ENCODE measurements around the gene LEMD1.

The LEMD1 gene

DNA sequence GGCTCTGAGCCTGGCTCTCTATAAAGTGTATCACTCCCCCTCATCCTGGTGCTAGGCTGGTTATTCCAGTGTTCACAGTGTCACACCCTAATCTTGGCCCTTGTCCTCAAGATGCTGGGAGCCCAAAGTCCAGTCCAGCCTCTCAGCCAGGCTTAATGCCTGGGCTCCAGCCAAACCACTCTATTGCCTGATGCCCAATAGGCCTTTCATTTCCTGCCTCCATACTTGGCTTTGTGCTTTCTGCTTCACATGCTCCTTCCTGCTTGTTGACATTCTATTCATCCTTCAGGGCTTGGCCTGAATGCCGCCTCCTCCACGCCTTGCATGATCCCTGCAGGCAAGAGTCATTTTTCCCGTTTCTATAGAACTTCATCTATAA, 66.8 kb downstream of the LEMD1 start:
- no peak for DNase-seq (ENCODE audit: low read depth in 2 of 2)

DNA sequence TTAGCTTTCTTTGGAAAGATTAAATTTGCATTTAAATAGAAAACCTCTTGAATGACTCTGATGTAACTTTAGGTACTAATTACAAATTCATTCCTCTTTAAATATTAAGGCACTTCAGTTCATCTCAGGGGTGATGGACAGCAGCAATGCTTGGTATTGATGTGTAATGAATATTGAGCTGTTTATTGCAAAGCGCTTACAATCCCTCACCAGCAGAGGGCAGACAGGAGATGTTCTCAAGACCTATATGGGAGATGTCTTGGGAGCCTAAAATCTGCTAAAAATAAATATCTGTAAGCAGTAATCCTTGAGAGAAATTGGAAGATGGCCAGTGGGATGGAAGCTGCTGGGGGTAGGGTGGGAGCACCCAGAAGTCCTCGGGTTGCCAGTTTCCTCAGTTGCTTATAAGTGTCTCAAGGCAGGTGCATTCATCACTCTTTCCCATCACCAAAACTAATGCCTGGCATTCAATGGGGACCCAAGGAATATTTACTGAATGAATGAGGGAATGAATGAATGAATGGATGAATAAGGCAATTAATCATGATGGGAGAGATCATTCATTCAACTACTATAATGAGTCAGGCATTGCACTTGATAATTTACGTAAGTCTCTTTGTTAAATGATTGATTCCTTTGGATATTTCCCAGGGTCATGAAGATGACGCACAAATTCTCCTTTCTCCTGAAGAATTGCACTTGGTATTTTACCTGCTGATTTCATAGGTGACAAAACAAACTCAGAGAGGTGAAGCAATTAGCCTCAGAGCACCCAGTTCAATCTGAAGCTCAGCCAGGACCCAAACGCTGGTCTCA, 67.4 kb downstream of the LEMD1 start:
- DNase-seq (ENCODE audit: low read depth in 2 of 2) = peak; percentile 25 to 27

DNA sequence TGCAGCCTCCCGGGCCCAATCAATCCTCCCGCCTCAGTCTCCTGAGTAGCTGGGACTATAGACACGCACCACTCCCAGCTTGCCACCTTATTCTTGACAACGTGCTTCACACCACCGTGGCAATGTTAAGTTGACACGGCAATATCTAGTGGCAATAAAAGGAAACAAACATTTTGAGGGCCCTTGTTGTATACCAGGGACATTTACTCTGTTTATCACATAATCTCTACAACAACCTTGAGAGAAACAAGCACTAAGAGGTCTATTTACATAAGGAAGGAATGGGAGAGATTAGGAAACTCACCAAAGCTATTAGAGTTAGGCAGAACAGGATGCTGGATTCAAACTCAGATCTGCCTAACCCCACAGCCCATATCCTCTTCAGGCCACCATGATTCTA, 68.2 kb downstream of the LEMD1 start:
- no peak for DNase-seq (ENCODE audit: low read depth in 2 of 2)

DNA sequence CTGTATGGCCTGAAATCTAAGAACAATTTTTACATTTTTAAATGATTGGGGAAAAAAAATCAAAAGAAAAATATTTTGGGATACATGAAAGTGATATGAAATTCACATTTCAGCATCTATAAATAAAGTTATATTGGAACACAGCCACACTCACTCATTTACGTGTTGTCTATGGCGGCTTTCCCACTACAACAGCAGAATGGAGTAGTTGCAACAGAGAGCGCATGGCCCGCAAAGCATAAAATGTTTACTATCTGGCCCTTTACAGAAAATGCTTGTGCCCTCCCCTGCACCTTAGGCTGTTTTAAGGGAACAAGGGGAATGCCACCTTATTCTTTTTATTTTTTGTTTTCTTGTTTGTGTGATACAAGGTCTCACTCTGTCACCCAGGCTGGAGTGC, 68.7 kb downstream of the LEMD1 start:
- DNase-seq (ENCODE audit: low read depth in 2 of 2) = no peak

DNA sequence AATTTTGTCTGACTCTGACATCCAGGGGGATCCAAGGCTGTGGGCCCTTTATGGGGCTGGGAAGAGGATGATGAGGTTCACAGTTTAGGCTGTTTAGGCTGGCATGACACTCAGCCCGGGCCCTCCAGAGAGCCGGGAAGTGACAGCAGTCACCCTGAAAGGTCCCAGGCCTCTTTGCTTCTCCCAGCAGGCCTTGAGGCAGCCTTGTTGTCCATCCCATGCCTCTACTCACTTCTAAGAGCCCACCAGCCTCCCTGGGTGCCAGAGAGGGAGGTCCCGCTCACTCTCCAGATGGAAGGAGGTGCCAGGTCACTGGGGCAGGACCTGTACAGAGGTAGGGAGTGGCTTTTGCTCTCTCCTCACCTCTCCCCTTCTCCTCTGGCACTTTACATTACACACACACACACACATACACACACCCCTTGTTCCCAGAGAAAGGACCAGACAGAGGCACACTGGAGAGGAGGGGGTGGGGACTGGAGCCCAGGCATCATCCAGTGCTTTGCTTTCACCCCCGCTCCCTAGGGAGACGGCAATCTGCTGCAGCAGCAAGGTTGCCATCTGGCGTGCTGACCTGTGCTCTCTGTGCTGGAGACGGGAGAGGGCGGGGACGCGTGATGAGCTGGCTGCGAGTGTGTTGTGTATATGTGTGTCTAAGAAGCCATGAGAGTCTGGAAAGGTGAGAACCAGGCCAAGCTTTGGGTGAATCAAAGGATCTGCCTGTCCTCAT, 69.7 kb downstream of the LEMD1 start:
- DNase-seq (ENCODE audit: low read depth in 2 of 2) = no peak

DNA sequence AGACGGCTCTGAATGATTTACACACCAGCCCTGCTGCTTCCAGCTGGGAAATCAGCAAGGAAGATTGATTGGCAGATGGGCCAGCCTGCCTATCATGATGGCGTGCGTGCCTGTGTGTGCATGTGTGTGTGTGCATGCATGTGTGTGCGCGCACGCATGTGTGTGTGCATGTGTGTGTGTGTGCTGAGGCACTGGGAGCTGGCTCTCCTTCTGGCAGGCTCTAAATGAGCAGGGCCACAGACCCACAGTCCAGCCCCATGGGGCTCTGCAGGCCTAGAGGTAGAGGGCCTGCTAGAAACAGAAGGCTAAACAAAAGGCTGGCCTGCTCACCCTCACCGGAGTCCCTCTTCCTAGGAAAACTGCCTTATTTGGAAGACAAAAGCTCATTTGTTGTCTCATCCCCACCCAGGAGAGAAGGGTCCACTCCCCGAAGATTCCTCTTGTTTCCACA, 71.1 kb downstream of the LEMD1 start:
- no peak for DNase-seq (ENCODE audit: low read depth in 2 of 2)

DNA sequence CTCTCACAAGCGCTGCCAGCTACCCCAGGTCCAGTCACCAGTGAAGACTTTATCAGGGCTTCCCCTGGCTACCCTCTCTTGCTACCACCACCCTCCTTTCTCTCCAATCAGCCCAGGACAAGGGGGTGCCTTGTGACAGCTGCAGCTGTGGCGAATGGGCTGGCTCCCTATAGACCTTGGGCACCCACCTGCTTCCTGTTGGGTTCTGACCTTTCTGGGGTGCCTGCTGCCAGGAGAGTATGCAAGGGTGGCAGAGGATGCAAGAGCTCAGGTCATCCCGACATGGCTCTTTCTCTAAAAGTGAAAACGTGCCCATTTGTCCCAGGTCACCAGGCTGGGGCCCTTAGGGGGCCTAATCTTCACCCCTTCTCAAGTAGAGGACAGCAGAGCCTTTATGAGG, 71.7 kb downstream of the LEMD1 start:
- DNase-seq (ENCODE audit: low read depth in 2 of 2) = no peak

DNA sequence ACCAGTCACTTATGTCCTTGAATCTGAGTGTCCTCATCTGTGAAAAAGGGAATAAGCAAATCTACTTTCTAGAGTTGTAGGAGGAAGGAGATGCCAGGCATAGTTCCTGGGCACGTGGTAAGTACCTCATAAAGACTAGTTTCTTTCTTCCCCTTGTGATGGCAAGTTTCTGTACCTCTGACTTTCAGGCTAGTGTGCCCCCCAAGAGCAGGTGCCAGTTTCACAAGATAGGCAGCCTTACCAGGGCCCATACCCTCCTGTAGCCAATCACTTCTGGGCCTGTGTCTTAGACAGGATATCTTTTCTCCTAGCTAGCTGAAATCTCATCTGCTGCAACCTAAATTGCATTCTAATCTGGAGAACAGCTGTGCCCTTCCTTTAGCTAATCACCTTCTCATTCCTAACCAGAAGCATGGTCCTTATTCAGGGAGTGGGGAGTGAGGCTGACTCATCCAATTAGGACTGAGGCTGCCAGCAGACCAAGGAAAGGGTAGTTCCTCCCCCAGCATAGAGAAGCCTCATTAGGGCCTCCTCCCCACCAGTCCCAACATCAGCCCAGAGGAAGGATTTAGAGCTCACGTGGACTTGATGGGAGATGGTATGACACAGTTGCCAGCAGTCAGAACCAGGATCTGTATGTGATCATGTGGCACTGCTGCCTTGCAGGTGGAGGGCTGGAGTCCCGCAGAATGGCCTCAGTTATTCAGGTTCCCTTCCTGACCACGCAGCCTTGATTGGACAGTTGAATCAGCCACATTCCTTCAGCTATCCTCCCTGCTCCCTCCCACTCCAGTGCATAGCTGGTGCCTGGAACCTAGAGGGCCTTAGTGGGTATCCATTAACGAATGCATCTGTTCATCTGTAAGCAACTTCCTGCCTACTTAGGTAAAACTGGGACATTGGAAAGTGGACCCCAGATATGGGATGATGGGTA, 73.0 kb downstream of the LEMD1 start:
- no peak for DNase-seq (ENCODE audit: low read depth in 2 of 2)

DNA sequence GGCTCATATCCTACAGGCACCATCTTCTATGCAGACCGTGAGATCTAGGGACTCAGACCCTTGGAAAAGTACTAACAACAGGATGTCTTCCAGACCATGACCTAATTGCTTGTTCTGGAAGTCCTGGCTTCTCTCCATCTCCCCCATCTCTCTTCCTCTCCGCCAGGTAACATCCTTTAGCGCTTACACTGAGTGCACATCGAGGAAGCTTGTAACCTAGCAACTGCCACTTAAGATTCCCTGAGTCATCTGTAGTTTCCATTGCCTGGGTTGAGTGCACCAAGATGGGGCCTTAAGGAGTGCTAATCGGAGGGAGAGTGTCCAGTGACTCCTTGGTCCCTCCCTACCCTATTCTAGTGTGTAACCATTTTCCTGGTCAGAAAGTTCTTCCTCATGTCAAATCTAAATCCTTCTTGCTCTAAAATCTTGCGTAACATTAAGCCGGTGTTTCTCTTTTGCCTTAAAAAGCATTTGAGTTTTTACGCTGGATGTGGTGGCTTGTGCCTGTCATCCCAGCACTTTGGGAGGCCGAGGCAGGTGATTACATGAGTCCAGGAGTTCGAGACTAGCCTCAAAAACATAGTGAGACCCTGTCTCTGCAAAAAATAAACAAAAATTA, 74.8 kb downstream of the LEMD1 start:
- DNase-seq (ENCODE audit: low read depth in 2 of 2) = no peak

DNA sequence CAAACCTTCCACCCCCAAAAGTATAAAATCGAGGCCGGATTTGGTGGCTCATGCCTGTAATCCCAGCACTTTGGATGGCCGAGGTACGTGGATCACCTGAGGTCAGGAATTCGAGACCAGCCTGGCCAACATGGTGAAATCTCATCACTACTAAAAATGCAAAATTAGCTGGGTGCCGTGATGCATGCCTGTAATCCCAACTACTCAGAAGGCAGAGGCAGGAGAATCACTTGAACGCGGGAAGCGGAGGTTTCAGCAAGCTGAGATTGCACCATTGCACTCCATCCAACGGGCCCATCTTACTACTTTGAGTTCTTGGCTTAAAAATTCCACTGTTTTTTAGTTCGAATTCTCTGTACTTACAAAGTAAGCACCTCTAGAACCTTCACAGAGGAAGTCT, 76.1 kb downstream of the LEMD1 start:
- no peak for DNase-seq (ENCODE audit: low read depth in 2 of 2)

DNA sequence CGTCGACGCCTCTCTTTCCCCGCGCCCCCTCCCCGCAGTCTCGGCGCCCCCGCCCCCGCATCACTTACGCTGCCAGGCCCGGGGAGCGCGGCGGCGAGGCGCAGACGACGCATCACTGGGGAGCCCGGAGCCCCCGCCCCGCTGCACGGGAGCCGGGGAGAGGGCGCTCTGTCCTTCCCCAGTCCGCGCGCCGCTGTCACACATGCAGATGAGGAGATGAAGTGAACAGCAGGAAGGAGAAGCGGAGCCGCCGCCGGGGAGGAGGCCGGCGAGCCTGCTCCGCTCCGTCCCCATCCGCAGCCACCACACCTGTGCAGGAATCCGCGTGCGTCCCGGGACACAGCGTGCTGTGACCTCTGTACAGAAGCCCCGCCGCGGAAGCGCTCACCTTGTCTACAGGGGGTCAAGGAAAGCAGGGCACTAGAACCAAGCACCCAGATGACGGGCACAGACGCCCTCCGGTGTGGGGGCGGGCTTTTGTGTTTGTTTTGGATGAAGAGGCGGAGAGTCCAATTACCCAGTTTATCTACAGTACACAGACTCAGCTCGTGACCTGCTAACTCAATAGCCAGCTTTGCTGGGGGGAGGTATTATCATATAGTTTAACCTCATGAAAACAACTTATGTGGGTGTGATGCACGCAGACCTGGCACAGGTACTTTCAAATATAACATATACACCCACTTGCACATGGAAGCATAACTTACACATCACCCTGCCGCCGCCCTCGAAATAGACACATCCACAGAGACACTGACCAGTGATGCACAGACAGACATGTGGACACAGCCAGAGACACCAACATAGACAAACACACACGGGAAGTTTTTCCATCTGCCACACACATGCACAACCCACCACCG, 77.6 kb downstream of the LEMD1 start:
- DNase-seq (ENCODE audit: low read depth in 2 of 2) = no peak

DNA sequence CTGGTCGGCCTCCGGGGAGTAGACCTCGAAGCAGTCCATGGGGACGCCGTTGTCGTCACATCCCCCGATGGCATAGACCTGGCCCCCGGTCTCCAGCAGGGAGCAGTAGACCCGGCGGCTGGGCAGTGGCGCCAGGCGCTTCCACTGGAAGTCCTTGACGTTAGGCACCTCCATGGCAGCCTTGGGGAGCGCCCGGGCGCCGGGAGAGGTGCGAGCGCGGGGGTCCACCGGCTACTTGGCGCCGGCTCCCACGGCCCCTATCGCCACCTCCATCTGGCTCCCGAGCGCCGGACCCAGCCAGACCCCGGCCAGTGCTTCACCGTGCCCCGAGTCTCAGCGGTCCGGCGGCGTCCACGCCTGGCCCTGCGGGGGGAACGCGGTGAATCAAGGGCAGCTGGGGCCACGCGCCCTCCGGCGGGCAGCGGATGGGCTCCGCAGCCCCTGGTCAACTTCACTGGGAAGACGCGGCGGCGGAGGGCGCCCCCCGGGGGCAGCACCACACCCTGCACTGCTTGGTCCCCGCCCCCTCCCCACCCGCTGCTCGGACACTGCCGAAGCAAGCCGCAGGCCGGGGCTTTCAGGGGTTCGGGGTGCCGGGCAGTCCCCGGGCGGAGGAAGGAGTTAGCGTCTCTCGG, 78.3 kb downstream of the LEMD1 start:
- DNase-seq (ENCODE audit: low read depth in 2 of 2) = no peak

DNA sequence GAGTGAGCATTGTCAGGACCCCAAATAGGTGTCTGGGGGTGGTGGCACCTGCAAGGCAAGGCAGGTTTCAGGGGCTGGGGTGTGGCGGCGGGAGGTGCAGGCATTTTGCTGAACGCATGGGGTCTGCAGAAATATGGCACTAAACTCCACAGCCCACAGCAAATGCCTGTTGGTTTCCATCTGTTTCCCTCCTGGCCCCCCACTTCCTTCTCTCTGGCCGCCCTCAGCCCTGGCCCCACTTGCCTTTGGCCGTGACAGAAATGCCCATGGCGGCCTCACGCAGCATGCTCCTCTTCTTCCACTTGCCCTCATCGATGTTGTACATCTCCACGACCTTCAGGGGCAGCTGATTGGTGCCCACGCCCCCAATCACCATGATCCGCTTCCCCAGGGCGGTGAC, 78.9 kb downstream of the LEMD1 start:
- DNase-seq (ENCODE audit: low read depth in 2 of 2) = no peak

DNA sequence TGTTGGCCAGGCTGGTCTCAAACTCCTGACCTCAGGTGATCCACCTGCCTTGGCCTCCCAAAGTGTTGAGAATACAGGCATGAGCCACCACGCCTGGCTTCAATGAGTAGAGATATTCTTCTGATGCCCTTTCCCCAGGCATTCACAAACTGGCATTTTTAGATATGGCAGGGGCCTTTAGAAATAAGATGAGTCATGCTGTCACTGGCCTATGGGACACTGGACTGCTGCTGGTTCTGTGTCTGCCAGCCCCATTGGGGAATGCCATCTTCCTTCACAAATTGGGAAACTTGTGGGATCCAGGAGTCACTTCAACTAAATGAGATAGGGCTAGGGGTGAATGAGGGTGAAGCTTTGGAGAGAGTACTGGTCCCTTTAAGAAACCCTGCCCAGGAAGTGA, 81.2 kb downstream of the LEMD1 start:
- no peak for DNase-seq (ENCODE audit: low read depth in 2 of 2)

DNA sequence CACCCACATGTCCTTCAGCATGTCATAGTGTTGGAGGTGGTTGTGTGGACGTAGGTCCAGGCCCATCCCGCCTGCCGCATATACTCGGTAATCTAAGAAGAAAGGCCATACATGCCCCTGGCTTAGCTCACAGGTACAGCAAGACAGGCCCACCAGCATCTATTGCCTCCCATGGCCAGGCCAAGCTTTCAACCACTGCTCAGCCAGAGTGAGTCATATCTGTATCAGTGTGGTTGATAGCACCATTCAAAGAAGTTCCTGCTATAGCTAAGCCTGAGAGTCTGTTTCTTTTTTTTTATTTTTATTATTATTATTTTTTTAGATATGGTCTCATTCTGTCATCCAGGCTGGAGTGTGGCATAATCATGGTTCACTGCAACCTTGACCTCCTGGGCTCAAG, 82.1 kb downstream of the LEMD1 start:
- DNase-seq (ENCODE audit: low read depth in 2 of 2) = no peak

DNA sequence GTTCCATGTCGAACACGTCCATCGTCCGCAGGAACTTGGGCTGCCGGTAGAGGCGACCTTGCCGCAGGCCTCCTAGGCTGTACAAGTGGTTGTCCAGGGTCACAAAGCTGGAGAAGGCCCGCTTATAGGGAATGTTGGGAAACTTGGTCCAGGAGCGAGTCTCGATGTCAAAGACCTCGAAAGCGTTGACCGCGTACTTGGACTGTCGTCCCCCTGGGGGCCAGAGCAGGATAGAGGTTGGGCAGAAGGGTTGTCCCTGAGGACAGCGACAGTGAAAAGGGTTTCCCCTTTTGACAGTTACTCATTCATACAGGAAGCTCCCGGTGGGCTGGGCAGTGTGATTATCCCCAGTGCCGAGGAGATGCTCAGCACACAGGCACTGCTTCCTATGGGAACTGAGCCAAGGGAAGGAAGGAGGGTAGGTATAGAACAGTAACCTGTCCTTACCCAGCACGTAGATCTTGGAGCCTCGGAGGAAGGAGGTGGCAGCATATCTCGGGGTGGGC, 82.6 kb downstream of the LEMD1 start:
- no peak for DNase-seq (ENCODE audit: low read depth in 2 of 2)

DNA sequence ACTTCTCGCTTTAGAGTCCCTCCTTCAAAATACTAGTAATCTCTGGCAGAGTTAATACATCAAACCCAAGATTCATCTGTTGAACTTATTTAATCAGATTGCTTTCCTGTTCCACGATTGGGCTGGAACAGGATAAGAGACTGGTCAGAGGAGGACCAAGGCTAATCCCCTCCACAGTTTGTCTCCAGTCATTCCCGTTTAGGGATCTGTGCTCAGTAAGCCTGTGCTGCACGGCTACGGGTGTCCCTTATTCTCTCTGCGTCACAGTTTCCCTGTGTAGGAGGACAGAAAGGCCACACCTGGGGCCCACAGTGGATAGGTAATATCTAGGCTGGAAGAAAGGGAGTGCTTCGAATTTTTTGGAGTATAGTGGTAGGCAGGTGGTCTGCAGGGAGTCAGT, 83.8 kb downstream of the LEMD1 start:
- no peak for DNase-seq (ENCODE audit: low read depth in 2 of 2)

DNA sequence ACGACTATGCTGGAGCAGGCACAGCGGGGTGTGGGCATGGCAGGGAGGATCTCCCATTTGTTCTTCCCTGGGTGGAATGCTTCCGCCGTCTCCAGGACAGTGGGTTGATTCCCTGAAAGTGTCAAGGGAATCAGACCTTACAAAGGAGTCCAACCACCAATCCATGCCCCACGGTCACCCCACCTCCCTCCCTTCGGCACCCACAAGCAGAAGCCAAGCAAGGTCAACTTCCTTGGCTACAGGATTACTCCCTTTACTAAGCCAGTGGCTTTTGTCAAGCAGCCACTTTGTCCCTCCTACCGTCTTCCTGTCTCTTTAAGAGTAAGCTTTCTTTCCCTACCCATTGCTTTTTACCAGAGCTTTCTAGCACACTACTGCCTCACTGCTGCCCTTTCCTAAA, 84.4 kb downstream of the LEMD1 start:
- DNase-seq (ENCODE audit: low read depth in 2 of 2) = no peak

DNA sequence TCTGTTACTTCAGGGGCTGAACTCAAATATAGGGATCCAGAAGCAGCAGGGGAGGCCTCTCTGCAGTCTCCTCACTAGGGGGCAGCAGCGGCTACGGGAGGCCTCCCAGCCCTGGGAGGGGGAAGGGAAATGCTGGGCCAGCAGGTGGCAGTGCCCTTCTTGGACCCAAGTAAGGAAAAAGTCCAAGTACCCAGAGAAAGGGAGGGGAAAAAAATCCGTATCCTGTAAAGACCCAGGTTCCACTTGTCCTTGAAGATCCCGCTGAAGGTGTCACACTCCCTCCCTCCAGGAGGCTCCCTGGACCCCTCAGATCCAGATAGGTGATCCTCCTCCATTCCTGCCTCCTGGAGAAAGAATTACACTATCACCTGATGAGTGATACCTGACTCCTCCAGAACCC, 86.2 kb downstream of the LEMD1 start:
- peak; percentile 40 to 62 for DNase-seq (ENCODE audit: low read depth in 2 of 2)
